GM12878 (cell line): ENCODE results near the gene HELZ. TPM values are rescaled to one million over a fixed set of nuclear protein-coding genes. Genes with fewer than 3 reads are reported as not detected.

Source experiments
- ATAC-seq: fragments of 200-7000 bp; cut with Tn5 transposase; 3 replicates; pipeline ENCODE4 v1.9.1; 2020; ENCODE audit warnings: mild to moderate bottlenecking, moderate library complexity
- BruUV-seq: library from RNA; stranded (reverse); fragments of 400-500 nt; replicated peaks from 2 replicates; lab custom pipeline; 2021; lab: Mats Ljungman, UMichigan
- CTCF ChIA-PET: fragments of 300-600 bp; sonication (Branson Sonifier 250); formaldehyde crosslinking; extraction: SDS; loops from one replicate; lab custom pipeline; 2021; ENCODE audit warnings: inconsistent platforms; lab: Yijun Ruan, JAX
- POLR2A ChIA-PET: fragments of 350-600 bp; formaldehyde crosslinking; extraction: SDS; loops from one replicate; lab custom pipeline; 2021; ENCODE audit warnings: inconsistent platforms; lab: Charles Lee
- RAD21 ChIA-PET: fragments of 300-600 bp; sonication (Branson Sonifier 250); formaldehyde crosslinking; loops from one replicate; lab custom pipeline; 2023; ENCODE audit warnings: antibody characterized with exemption; ENCODE audit not compliant: unreplicated experiment; lab: Charles Lee
- SMC1A ChIA-PET: fragments of 300-600 bp; sonication (Branson Sonifier 250); formaldehyde crosslinking; loops from one replicate; lab custom pipeline; 2023; ENCODE audit not compliant: unreplicated experiment, uncharacterized antibody; lab: Charles Lee
- DNase-seq: peaks from one replicate; pipeline ENCODE4 v3.0.0-alpha.2; 2011; ENCODE audit warnings: low read depth, low spot score
- FAIRE-seq: peaks from 3 replicates; lab custom pipeline; 2011; peaks lifted over from hg19 to GRCh38; lab: Jason Lieb, UNC
- H2AFZ ChIP-seq: 2 replicates; pipeline ENCODE4 v1.6.0; 2011; ENCODE audit warnings: low read depth, low read length, control low read depth; ENCODE audit not compliant: control insufficient read depth
- H3K27ac ChIP-seq: 2 replicates; pipeline ENCODE4 v1.5.1; 2011; ENCODE audit warnings: control low read depth; ENCODE audit not compliant: control insufficient read depth, insufficient read depth
- H3K27me3 ChIP-seq, 2 experiments: replicated peaks in 1 of 2; 2 replicates each; pipeline versions ENCODE4 v1.6.0 to v1.6.1; 2011; ENCODE audit warnings: low read length in 1 of 2; ENCODE audit not compliant: control insufficient read depth in 2 of 2, insufficient read depth in 2 of 2
- H3K36me3 ChIP-seq, 2 experiments: 2 replicates each; pipeline ENCODE4 v1.5.1; 2011; ENCODE audit warnings: low read length in 1 of 2; ENCODE audit not compliant: control insufficient read depth in 2 of 2, insufficient read depth in 2 of 2
- H3K4me1 ChIP-seq: 2 replicates; pipeline ENCODE4 v1.6.1; 2011; ENCODE audit warnings: mild to moderate bottlenecking, low read length, moderate library complexity, mixed read lengths; ENCODE audit not compliant: control insufficient read depth, insufficient read depth
- H3K4me2 ChIP-seq: 2 replicates; pipeline ENCODE4 v1.6.0; 2011; ENCODE audit warnings: control low read depth; ENCODE audit not compliant: control insufficient read depth, insufficient read depth
- H3K4me3 ChIP-seq: fragments of 200-600 bp; sonication (generic); 2 replicates; pipeline ENCODE4 v1.5.1; 2016
- H3K79me2 ChIP-seq: 2 replicates; pipeline ENCODE4 v1.6.0; 2011; ENCODE audit warnings: low read length; ENCODE audit not compliant: control insufficient read depth, insufficient read depth
- H3K9ac ChIP-seq: 2 replicates; pipeline ENCODE4 v1.8.0; 2011; ENCODE audit warnings: low read length, control low read depth, mixed read lengths; ENCODE audit not compliant: control insufficient read depth, insufficient read depth
- H3K9me3 ChIP-seq: replicated peaks from 3 replicates; pipeline ENCODE4 v1.5.1; 2011; ENCODE audit warnings: mild to moderate bottlenecking, low read length; ENCODE audit not compliant: control insufficient read depth, insufficient read depth
- H4K20me1 ChIP-seq: 2 replicates; pipeline ENCODE4 v1.6.0; 2011; ENCODE audit not compliant: control insufficient read depth, insufficient read depth
- ASH2L ChIP-seq: fragments of 300-600, 200-600 bp; sonication (generic); IDR thresholded peaks from 2 replicates; pipeline ENCODE4 v1.6.1; 2017; ENCODE audit warnings: low read depth, mild to moderate bottlenecking, borderline replicate concordance
- DPF2 ChIP-seq: fragments of 450-650 bp; IDR thresholded peaks from 2 replicates; pipeline ENCODE4 v1.6.1; 2017; ENCODE audit warnings: mild to moderate bottlenecking
- EP300 ChIP-seq, 2 experiments: fragments of 150-350 bp in 1 of 2; IDR thresholded peaks; 2 replicates each; pipeline ENCODE4 v1.6.1; 2011 to 2012; ENCODE audit warnings: low read depth in 2 of 2, low read length in 2 of 2, borderline replicate concordance in 1 of 2, improper control_type of control experiment in 1 of 2, inconsistent platforms in 1 of 2; ENCODE audit not compliant: control insufficient read depth in 1 of 2
- GATAD2B ChIP-seq: fragments of 450-650 bp; conservative IDR thresholded peaks from 2 replicates; pipeline ENCODE4 v1.6.1; 2017; ENCODE audit warnings: low read depth, mild to moderate bottlenecking, moderate library complexity
- HDGF ChIP-seq: fragments of 450-650 bp; IDR thresholded peaks from 2 replicates; pipeline ENCODE4 v1.6.1; 2016; ENCODE audit warnings: antibody characterized with exemption
- KAT2A ChIP-seq: conservative IDR thresholded peaks from 2 replicates; pipeline ENCODE4 v1.6.1; 2011; ENCODE audit warnings: low read depth, low read length; ENCODE audit not compliant: control insufficient read depth
- MXI1 ChIP-seq: fragments of 150-350 bp; IDR thresholded peaks from 2 replicates; pipeline ENCODE4 v1.6.1; 2011; ENCODE audit warnings: low read depth, mild to moderate bottlenecking, inconsistent platforms, low read length, improper control_type of control experiment
- NFIC ChIP-seq: IDR thresholded peaks from 2 replicates; pipeline ENCODE4 v1.6.1; 2012; ENCODE audit warnings: low read depth, mild to moderate bottlenecking, inconsistent platforms, low read length, moderate library complexity
- SPI1 ChIP-seq: IDR thresholded peaks from 2 replicates; pipeline ENCODE4 v1.6.1; 2011; ENCODE audit warnings: low read depth, mild to moderate bottlenecking, low read length, moderate library complexity, borderline replicate concordance; ENCODE audit not compliant: insufficient read depth
- SREBF1 ChIP-seq: IDR thresholded peaks from 2 replicates; pipeline ENCODE4 v1.6.1; 2012; ENCODE audit warnings: mild to moderate bottlenecking, low read length
- SREBF2 ChIP-seq: IDR thresholded peaks from 2 replicates; pipeline ENCODE4 v1.6.1; 2012; ENCODE audit warnings: mild to moderate bottlenecking, low read length
- TAF1 ChIP-seq: IDR thresholded peaks from 2 replicates; pipeline ENCODE4 v1.6.1; 2011; ENCODE audit warnings: mild to moderate bottlenecking, low read depth, low read length, borderline replicate concordance
- in situ Hi-C: fragments of 300-500 bp; cut with MboI; formaldehyde crosslinking; loops from 9 replicates; pipeline ENCODE4 v1.14.3; 2018; ENCODE audit warnings: mixed read lengths
- intact Hi-C: fragments of 100-400 bp; cut with micrococcal nuclease; formaldehyde crosslinking; loops from one replicate; pipeline ENCODE4 v1.14.2; 2022; ENCODE audit not compliant: unreplicated experiment
- polyA plus RNA-seq, 11 experiments: library from polyadenylated mRNA; depleted of rRNA in 4 of 11; unstranded in 6 of 11; stranded (reverse) in 5 of 11; fragments of >200 nt; fragmentation: Nextera tagmentation in 4 of 11; fragmentation: Illumina TruSeq in 1 of 11; extraction: Ambion mirVana in 4 of 11; extraction: Trizol in 1 of 11; gene quantifications; 1 replicate in 1 of 11; 2 replicates in 10 of 11; pipeline versions ENCODE4 v1.2.1 to v1.2.3, GENCODE V29; 2011 to 2016; ENCODE audit warnings: inconsistent platforms in 2 of 11, missing spikeins in 2 of 11, low read depth in 1 of 11
- total RNA-seq, 4 experiments: library from RNA; depleted of rRNA in 3 of 4; stranded (reverse); fragments of >200 nt in 3 of 4; fragmentation: Illumina TruSeq in 1 of 4; extraction: Trizol in 1 of 4; gene quantifications; 2 replicates each; pipeline versions ENCODE4 v1.2.1 to v1.2.3, GENCODE V29; 2013 to 2021
- TF ChIP-seq, protein P1 (sequence below): IDR thresholded peaks from 2 replicates; pipeline ENCODE4 v1.6.1; 2012; ENCODE audit warnings: low read length, inconsistent platforms
- TF ChIP-seq, protein P2 (sequence below): IDR thresholded peaks from 2 replicates; pipeline ENCODE4 v1.6.1; 2011; ENCODE audit warnings: low read depth, mild to moderate bottlenecking, low read length, moderate library complexity, borderline replicate concordance; ENCODE audit errors: extremely low read depth
- TF ChIP-seq, protein P3 (sequence below): fragments of 450-650 bp; formaldehyde crosslinking; IDR thresholded peaks from 2 replicates; pipeline ENCODE4 v1.4.0; 2022; ENCODE audit warnings: mild to moderate bottlenecking, moderate library complexity
- TF ChIP-seq, protein P4 (sequence below): fragments of 450-650 bp; IDR thresholded peaks from 2 replicates; pipeline ENCODE4 v1.6.1; 2017; ENCODE audit warnings: mild to moderate bottlenecking

The HELZ gene
- total and polyA plus RNA-seq, 10 of the 15 experiments (the other 5 are each of a cell fraction or from before 2014, with no cell fraction given), result 1.5 to 36.8 (median 19.1) TPM

DNA sequence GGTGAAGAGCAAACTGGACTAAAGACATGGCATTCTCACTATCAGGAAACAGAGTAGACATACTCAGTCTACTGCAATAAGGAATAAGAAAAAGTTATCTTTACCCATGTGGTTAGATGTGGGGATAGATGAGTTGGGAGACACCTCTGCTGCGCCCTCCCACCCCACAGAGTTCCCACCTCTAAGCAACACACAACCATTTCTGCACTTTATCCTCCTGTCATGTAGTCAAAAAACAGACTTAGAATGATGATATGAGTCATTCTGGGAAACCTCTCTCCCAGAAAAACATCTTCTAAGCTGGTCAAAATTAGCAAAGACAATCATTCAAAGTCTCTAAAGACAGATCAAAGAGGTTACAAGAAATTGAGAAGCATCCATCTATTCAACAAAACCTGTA is 105.7 kb downstream of the HELZ start (continued):
- TF ChIP-seq HDGF (no peak), TAF1 (no peak), MXI1 (no peak)

DNA sequence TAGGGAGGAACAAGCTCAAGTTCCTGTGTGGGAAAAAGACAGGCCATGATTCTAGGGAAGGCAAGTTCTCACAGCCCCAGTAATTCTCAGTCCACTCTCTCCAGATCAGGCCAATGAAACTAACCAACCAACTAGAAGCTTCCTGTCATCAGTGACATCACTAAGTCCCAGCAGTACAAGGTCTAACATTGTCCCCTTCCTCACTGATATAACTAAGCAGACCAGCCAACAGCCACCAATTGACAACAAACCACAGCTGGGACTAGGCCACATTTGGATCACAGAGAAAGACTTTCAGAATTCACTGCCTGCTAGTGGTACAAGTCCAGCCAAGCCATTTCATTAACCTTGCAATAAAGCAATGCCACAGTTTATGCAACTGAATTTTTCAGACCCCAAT is 106.6 kb downstream of the HELZ start:
- H3K36me3 ChIP-seq, result peaks cover 5 to 18% of the 10 kb centered on the region in 2 experiments
- no peaks in the 10 kb centered on the region for H3K4me1 ChIP-seq
- no peak overlapping the region for H3K27ac ChIP-seq
- in situ Hi-C loops, result no loop called here
- DNase-seq, result no peak
- no peaks in the 10 kb centered on the region for H4K20me1 ChIP-seq
- RAD21 ChIA-PET, result no interaction called here
- SMC1A ChIA-PET, result interaction anchor here (0.7 to 1.1 kb wide), 2 partner anchors 11 to 1103 kb away, joined by 3 read pairs; no protein-coding TSS in a partner anchor
- H3K9ac ChIP-seq, result no peak overlapping the region
- H3K4me2 ChIP-seq, result no peak overlapping the region
- CTCF ChIA-PET, result interaction anchor here (0.6 to 2.1 kb wide), 2 partner anchors 12 to 20 kb away, joined by 3 to 7 read pairs; no protein-coding TSS in a partner anchor
- POLR2A ChIA-PET, result no interaction called here
- no peaks in the 10 kb centered on the region for H3K79me2 ChIP-seq
- no peaks in the 10 kb centered on the region for H3K9me3 ChIP-seq
- H3K27me3 ChIP-seq, result no peaks in the 10 kb centered on the region
- intact Hi-C loops, result no loop called here
- no TSS peak for BruUV-seq
- no peak overlapping the region for H2AFZ ChIP-seq
- no peak overlapping the region for H3K4me3 ChIP-seq
- FAIRE-seq, result no peak
- no peak for ATAC-seq
- no peak for TF ChIP-seq SPI1
- no peak for TF ChIP-seq ASH2L
- TF ChIP-seq, protein P1, sequence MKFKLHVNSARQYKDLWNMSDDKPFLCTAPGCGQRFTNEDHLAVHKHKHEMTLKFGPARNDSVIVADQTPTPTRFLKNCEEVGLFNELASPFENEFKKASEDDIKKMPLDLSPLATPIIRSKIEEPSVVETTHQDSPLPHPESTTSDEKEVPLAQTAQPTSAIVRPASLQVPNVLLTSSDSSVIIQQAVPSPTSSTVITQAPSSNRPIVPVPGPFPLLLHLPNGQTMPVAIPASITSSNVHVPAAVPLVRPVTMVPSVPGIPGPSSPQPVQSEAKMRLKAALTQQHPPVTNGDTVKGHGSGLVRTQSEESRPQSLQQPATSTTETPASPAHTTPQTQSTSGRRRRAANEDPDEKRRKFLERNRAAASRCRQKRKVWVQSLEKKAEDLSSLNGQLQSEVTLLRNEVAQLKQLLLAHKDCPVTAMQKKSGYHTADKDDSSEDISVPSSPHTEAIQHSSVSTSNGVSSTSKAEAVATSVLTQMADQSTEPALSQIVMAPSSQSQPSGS, result no peak
- TF ChIP-seq EP300 (IDR thresholded peaks at IDR 0.05; ENCODE audit: borderline replicate concordance in 1 of 2, control insufficient read depth in 1 of 2, low read depth in 2 of 2, low read length in 2 of 2), result no peak
- TF ChIP-seq, protein P2, sequence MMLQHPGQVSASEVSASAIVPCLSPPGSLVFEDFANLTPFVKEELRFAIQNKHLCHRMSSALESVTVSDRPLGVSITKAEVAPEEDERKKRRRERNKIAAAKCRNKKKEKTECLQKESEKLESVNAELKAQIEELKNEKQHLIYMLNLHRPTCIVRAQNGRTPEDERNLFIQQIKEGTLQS, result no peak
- TF ChIP-seq SREBF2, result no peak
- TF ChIP-seq, protein P3, sequence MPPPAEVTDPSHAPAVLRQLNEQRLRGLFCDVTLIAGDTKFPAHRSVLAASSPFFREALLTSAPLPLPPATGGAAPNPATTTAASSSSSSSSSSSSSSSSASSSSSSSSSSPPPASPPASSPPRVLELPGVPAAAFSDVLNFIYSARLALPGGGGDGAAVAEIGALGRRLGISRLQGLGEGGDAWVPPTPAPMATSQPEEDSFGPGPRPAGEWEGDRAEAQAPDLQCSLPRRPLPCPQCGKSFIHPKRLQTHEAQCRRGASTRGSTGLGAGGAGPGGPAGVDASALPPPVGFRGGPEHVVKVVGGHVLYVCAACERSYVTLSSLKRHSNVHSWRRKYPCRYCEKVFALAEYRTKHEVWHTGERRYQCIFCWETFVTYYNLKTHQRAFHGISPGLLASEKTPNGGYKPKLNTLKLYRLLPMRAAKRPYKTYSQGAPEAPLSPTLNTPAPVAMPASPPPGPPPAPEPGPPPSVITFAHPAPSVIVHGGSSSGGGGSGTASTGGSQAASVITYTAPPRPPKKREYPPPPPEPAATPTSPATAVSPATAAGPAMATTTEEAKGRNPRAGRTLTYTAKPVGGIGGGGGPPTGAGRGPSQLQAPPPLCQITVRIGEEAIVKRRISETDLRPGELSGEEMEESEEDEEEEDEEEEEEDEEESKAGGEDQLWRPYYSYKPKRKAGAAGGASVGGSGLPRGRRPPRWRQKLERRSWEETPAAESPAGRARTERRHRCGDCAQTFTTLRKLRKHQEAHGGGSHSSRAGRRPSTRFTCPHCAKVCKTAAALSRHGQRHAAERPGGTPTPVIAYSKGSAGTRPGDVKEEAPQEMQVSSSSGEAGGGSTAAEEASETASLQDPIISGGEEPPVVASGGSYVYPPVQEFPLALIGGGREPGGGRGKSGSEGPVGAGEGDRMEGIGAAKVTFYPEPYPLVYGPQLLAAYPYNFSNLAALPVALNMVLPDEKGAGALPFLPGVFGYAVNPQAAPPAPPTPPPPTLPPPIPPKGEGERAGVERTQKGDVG (CRISPR knock-in tag), result no peak
- TF ChIP-seq SREBF1, result no peak
- TF ChIP-seq, protein P4, sequence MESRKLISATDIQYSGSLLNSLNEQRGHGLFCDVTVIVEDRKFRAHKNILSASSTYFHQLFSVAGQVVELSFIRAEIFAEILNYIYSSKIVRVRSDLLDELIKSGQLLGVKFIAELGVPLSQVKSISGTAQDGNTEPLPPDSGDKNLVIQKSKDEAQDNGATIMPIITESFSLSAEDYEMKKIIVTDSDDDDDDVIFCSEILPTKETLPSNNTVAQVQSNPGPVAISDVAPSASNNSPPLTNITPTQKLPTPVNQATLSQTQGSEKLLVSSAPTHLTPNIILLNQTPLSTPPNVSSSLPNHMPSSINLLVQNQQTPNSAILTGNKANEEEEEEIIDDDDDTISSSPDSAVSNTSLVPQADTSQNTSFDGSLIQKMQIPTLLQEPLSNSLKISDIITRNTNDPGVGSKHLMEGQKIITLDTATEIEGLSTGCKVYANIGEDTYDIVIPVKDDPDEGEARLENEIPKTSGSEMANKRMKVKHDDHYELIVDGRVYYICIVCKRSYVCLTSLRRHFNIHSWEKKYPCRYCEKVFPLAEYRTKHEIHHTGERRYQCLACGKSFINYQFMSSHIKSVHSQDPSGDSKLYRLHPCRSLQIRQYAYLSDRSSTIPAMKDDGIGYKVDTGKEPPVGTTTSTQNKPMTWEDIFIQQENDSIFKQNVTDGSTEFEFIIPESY, result no peak
- no peak for TF ChIP-seq NFIC
- no peak for TF ChIP-seq DPF2
- TF ChIP-seq KAT2A, result no peak
- no peak for TF ChIP-seq GATAD2B
